Body of pancreas (tissue), 4 donors: Measurements from ENCODE around the gene LHFPL3.

Experiments used
- POLR2A ChIP-seq, 3 donors: fragments of 450-650 bp; IDR thresholded peaks; one replicate each; pipeline ENCODE4 v1.6.1; 2016; ENCODE audit warnings: antibody characterized with exemption in 3 of 3, mild to moderate bottlenecking in 2 of 3
- TF ChIP-seq, protein P1 (sequence below), 7 experiments: fragments of 450-650 bp in 4 of 7; fragments of 200-600 bp in 3 of 7; sonication (generic) in 3 of 7; IDR thresholded peaks; one replicate each; pipeline ENCODE4 v1.5.1; 2016 to 2019; ENCODE audit warnings: antibody characterized with exemption in 7 of 7

DNA sequence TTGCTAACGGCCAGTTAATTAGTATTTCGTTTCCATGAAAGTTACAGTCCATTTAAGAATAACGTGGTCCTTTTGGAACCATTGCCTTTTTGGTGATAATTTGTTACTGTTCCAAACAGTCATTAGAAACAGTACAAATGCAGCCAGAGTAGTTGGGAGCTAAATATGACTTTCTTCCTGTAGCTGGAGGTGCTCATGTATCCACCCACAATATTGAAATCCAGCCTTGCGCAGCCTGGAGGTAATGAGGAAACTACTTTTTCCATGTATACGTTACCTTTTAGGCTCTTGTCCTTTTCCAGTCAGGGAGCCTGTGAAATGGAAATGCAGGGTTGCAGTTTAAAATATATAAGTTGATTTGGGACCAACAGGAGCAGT lies 43.6 kb downstream of the LHFPL3 start:
- TF ChIP-seq, protein P1, sequence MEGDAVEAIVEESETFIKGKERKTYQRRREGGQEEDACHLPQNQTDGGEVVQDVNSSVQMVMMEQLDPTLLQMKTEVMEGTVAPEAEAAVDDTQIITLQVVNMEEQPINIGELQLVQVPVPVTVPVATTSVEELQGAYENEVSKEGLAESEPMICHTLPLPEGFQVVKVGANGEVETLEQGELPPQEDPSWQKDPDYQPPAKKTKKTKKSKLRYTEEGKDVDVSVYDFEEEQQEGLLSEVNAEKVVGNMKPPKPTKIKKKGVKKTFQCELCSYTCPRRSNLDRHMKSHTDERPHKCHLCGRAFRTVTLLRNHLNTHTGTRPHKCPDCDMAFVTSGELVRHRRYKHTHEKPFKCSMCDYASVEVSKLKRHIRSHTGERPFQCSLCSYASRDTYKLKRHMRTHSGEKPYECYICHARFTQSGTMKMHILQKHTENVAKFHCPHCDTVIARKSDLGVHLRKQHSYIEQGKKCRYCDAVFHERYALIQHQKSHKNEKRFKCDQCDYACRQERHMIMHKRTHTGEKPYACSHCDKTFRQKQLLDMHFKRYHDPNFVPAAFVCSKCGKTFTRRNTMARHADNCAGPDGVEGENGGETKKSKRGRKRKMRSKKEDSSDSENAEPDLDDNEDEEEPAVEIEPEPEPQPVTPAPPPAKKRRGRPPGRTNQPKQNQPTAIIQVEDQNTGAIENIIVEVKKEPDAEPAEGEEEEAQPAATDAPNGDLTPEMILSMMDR (IDR thresholded peaks at IDR 0.05) = no peak
- TF ChIP-seq POLR2A (IDR thresholded peaks at IDR 0.05) = no peak
